ENCODE data around the gene ABCA1. TPM values are rescaled to one million over a fixed set of nuclear protein-coding genes. Genes with fewer than 3 reads are reported as not detected.

The ABCA1 gene
- total and polyA plus RNA-seq, 2 of the 4 experiments (the other 2 are of a cell fraction) = 5.8 to 52.2 TPM

DNA sequence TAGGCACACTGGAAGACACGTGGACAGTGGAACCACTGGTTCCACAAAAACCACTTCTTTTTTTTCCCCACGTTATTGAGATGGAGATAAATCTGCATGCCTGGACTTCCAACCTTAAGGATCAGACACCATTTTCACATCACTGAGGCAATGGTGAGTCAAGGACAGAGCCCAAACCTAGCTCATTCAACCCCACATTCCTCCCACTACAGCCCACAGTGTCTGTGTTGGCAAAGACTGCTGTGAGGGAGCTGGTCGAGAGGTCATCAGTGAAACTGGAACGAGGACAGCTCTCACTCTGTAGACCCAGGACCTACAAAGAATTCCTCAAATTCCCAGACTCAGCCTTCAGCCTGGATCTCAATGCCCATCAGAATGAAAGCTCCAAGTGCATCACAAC is 74.8 kb downstream of the ABCA1 start:
- Histone ChIP-seq H4K20me1 (ENCODE audit: insufficient read depth, low read length) (peaks cover 29% of the 10 kb centered on the region), H2AK5ac (ENCODE audit: low read depth, low read length) (no peak overlapping the region), H3K36me3 (ENCODE audit: control insufficient read depth, insufficient read depth, low read length) (peaks cover 47% of the 10 kb centered on the region), H4K5ac (ENCODE audit: low read depth, low read length) (no peak overlapping the region), H2BK15ac (ENCODE audit: low read depth, low read length) (no peak overlapping the region), H3K9me1 (ENCODE audit: insufficient read depth, low read length) (peaks cover 14% of the 10 kb centered on the region), H3K4me3 (ENCODE audit: insufficient read depth, low read depth, low read length) (no peak overlapping the region), H3K9me3 (ENCODE audit: control insufficient read depth, insufficient read depth, low read length) (no peaks in the 10 kb centered on the region), H3K4me2 (ENCODE audit: low read depth, low read length) (no peak overlapping the region), H3K4me1 (ENCODE audit: control insufficient read depth, insufficient read depth, low read length) (peaks cover 6% of the 10 kb centered on the region), H2AK9ac (replicated peaks; ENCODE audit: low read depth, low read length, poor library complexity) (no peak overlapping the region), H2BK5ac (ENCODE audit: low read depth, low read length, poor library complexity, severe bottlenecking) (no peak overlapping the region), H3K4ac (ENCODE audit: low read depth, low read length) (no peak overlapping the region), H3K18ac (ENCODE audit: low read depth, low read length) (no peak overlapping the region), H3K23ac (ENCODE audit: low read depth, low read length) (no peak overlapping the region), H4K8ac (ENCODE audit: low read depth in 2 of 2, low read length in 2 of 2) (no peak overlapping the region), H3K27ac (ENCODE audit: insufficient read depth, low read length) (no peak overlapping the region), H2AFZ (replicated peaks; ENCODE audit: low read length, poor library complexity) (no peak overlapping the region), H3K9ac (ENCODE audit: low read depth, low read length) (no peak overlapping the region), H3K14ac (replicated peaks; ENCODE audit: low read depth, low read length) (no peak overlapping the region), H3K27me3 (ENCODE audit: control insufficient read depth, insufficient read depth, low read length) (no peaks in the 10 kb centered on the region), H4K91ac (ENCODE audit: insufficient read depth, low read depth, low read length) (no peak overlapping the region), H3K56ac (ENCODE audit: extremely low read depth, insufficient read depth, low read length) (no peak overlapping the region), H2BK120ac (ENCODE audit: low read depth, low read length) (no peak overlapping the region), H2BK20ac (ENCODE audit: low read depth, low read length) (no peak overlapping the region), H3K79me1 (ENCODE audit: low read depth in 1 of 2, low read length in 2 of 2) (peaks cover 17 to 46% of the 10 kb centered on the region in 2 experiments)
- no peak for ATAC-seq (ENCODE audit: low read depth)
- BruUV-seq (replicated peaks) = no TSS peak
- ChIA-PET CTCF (no interaction called here), POLR2A (ENCODE audit: unreplicated experiment) (no interaction called here)
- TF ChIP-seq POLR2A (IDR thresholded peaks at IDR 0.05; ENCODE audit: low read depth, low read length) = no peak
- no peak for TF ChIP-seq RFX5 (IDR thresholded peaks at IDR 0.05; ENCODE audit: low read depth, low read length)
- TF ChIP-seq FOS (IDR thresholded peaks at IDR 0.05; ENCODE audit: low read depth, low read length) = no peak
- 100% methylated on average over 1 of the region's 4 CpGs; no CpG with 5 or more reads in 1 of the 2 experiments for WGBS, 2 experiments (ENCODE audit: extremely low coverage in 2 of 2, insufficient read length in 1 of 2)
- in situ Hi-C loops (cut with MboI; ENCODE audit: low sequenced_read_pairs) (no loop called here), intact Hi-C loops (cut with micrococcal nuclease) (no loop called here), dilution Hi-C loops (cut with HindIII; ENCODE audit: low sequenced_read_pairs, unreplicated experiment) (no loop called here)
- no peak for DNase-seq
